ENCODE data around the gene GPR3.

Gene GPR3

DNA sequence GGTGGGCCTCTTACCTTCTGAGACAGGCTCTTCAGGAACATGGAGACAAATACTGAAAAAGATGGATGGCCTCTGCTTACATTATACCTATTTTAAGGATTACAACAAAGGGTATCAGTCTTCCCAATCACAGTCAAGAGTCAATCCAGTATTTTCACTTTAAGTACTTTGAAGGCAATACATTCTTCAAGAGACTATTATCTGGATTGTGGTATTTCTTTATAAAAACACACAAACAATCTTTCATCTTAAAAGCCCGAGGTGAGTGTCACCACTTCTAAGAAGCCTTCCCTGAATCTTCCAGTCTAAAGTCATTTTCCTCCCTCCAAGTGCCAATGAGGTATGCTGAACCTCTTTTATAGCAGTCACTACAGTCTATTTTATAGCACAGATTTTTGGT lies 52.2 kb downstream of the GPR3 start:
- Histone ChIP-seq H3K4me3 (replicated peaks; ENCODE audit: insufficient read depth, low read length) (no peak overlapping the region), H3K27ac (replicated peaks) (no peak overlapping the region), H3K27me3 (ENCODE audit: insufficient read depth, poor library complexity, severe bottlenecking) (no peaks in the 10 kb centered on the region)
- no peak for DNase-seq (ENCODE audit: low read depth in 1 of 2, low spot score in 1 of 2)
- TF ChIP-seq POLR2AphosphoS5 (IDR thresholded peaks at IDR 0.05; ENCODE audit: low read depth), result no peak
- TF ChIP-seq, protein P1, sequence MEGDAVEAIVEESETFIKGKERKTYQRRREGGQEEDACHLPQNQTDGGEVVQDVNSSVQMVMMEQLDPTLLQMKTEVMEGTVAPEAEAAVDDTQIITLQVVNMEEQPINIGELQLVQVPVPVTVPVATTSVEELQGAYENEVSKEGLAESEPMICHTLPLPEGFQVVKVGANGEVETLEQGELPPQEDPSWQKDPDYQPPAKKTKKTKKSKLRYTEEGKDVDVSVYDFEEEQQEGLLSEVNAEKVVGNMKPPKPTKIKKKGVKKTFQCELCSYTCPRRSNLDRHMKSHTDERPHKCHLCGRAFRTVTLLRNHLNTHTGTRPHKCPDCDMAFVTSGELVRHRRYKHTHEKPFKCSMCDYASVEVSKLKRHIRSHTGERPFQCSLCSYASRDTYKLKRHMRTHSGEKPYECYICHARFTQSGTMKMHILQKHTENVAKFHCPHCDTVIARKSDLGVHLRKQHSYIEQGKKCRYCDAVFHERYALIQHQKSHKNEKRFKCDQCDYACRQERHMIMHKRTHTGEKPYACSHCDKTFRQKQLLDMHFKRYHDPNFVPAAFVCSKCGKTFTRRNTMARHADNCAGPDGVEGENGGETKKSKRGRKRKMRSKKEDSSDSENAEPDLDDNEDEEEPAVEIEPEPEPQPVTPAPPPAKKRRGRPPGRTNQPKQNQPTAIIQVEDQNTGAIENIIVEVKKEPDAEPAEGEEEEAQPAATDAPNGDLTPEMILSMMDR (IDR thresholded peaks at IDR 0.05; ENCODE audit: insufficient read depth, low read length), result no peak
- TF ChIP-seq, protein P2, sequence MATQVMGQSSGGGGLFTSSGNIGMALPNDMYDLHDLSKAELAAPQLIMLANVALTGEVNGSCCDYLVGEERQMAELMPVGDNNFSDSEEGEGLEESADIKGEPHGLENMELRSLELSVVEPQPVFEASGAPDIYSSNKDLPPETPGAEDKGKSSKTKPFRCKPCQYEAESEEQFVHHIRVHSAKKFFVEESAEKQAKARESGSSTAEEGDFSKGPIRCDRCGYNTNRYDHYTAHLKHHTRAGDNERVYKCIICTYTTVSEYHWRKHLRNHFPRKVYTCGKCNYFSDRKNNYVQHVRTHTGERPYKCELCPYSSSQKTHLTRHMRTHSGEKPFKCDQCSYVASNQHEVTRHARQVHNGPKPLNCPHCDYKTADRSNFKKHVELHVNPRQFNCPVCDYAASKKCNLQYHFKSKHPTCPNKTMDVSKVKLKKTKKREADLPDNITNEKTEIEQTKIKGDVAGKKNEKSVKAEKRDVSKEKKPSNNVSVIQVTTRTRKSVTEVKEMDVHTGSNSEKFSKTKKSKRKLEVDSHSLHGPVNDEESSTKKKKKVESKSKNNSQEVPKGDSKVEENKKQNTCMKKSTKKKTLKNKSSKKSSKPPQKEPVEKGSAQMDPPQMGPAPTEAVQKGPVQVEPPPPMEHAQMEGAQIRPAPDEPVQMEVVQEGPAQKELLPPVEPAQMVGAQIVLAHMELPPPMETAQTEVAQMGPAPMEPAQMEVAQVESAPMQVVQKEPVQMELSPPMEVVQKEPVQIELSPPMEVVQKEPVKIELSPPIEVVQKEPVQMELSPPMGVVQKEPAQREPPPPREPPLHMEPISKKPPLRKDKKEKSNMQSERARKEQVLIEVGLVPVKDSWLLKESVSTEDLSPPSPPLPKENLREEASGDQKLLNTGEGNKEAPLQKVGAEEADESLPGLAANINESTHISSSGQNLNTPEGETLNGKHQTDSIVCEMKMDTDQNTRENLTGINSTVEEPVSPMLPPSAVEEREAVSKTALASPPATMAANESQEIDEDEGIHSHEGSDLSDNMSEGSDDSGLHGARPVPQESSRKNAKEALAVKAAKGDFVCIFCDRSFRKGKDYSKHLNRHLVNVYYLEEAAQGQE (IDR thresholded peaks at IDR 0.05; ENCODE audit: insufficient replicate concordance, low read depth), result no peak
- TF ChIP-seq SPI1 (IDR thresholded peaks at IDR 0.05; ENCODE audit: borderline replicate concordance, low read depth), result no peak
- no peak for TF ChIP-seq GABPA (IDR thresholded peaks at IDR 0.05; ENCODE audit: low read depth)
